Sigmoid colon (tissue), 7 donors: ENCODE results near the gene TMEM59L. TPM values are rescaled to one million over a fixed set of nuclear protein-coding genes. Genes with fewer than 3 reads are reported as not detected.
A peak's percentile ranks its signal among the peaks of the same experiment; 100 is the strongest.

Experiments
- DNase-seq: peaks from one replicate; pipeline ENCODE4 v3.0.0-alpha.2; 2019
- H3K27ac ChIP-seq, 4 donors: fragments of 200-600 bp; sonication (generic); one replicate each; pipeline ENCODE4 v1.5.1; 2016 to 2019; ENCODE audit warnings: mild to moderate bottlenecking in 1 of 4
- H3K27me3 ChIP-seq, 3 donors: fragments of 200-600 bp; sonication (generic); one replicate each; pipeline ENCODE4 v1.5.1; 2019; ENCODE audit warnings: mild to moderate bottlenecking in 1 of 3
- H3K36me3 ChIP-seq, 4 donors: fragments of 200-600 bp; sonication (generic); one replicate each; pipeline ENCODE4 v1.5.1; 2016 to 2019
- H3K4me1 ChIP-seq, 4 donors: fragments of 200-600 bp; sonication (generic); one replicate each; pipeline ENCODE4 v1.5.1; 2017 to 2019
- H3K4me3 ChIP-seq, 4 donors: fragments of 200-600 bp; sonication (generic); one replicate each; pipeline ENCODE4 v1.5.1; 2017 to 2019; ENCODE audit warnings: mild to moderate bottlenecking in 2 of 4, moderate library complexity in 1 of 4
- H3K9me3 ChIP-seq, 4 donors: fragments of 200-600 bp in 3 of 4; sonication (generic) in 3 of 4; one replicate each; pipeline versions ENCODE4 v1.5.1 to v1.6.1; 2013 to 2019
- EP300 ChIP-seq, 4 donors: sonication (generic); formaldehyde crosslinking; IDR thresholded peaks; one replicate each; pipeline ENCODE4 v1.6.1; 2017; ENCODE audit warnings: antibody characterized with exemption in 4 of 4
- POLR2A ChIP-seq, 2 donors: fragments of 450-650 bp; IDR thresholded peaks; one replicate each; pipeline ENCODE4 v1.6.1; 2016; ENCODE audit warnings: antibody characterized with exemption in 2 of 2, mild to moderate bottlenecking in 2 of 2, moderate library complexity in 2 of 2
- POLR2AphosphoS5 ChIP-seq, 4 donors: sonication (generic); formaldehyde crosslinking; IDR thresholded peaks; one replicate each; pipeline ENCODE4 v1.6.1; 2017; ENCODE audit warnings: antibody characterized with exemption in 4 of 4
- WGBS, 2 donors: extraction: QIAGEN DNeasy Blood & Tissue Kit; methylation state at CpG; one replicate each; pipeline ENCODE4 v1.1.7; 2013; 5-methylcytosine and 5-hydroxymethylcytosine counted together
- intact Hi-C: fragments of 100-400 bp; cut with DNase I; formaldehyde crosslinking; loops from one replicate; pipeline ENCODE4 v1.15.1; 2023
- polyA plus RNA-seq, 3 donors: library from polyadenylated mRNA; stranded (reverse); fragments of 200-250 nt; gene quantifications; one replicate each; pipeline ENCODE4 v1.2.3, GENCODE V29; 2013
- total RNA-seq, 4 donors: library from RNA; depleted of rRNA; stranded (reverse); fragments of >200 nt; gene quantifications; one replicate each; pipeline ENCODE4 v1.1.0, GENCODE V29; 2016
- TF ChIP-seq, protein P1 (sequence below), 4 experiments: fragments of 450-650 bp in 3 of 4; fragments of 200-600 bp in 1 of 4; IDR thresholded peaks; one replicate each; pipeline ENCODE4 v1.5.1; 2016 to 2019; ENCODE audit warnings: antibody characterized with exemption in 4 of 4, mild to moderate bottlenecking in 3 of 4, moderate library complexity in 2 of 4
- donor health status: healthy with polysubstance abuse.
- donor health status: Bipolar disorder and iron deficiency.
- donor health status: healthy.

The TMEM59L gene
- total and polyA plus RNA-seq, 7 donors, result 0.82 to 6.4 (median 5.0) TPM; not detected in 2

DNA sequence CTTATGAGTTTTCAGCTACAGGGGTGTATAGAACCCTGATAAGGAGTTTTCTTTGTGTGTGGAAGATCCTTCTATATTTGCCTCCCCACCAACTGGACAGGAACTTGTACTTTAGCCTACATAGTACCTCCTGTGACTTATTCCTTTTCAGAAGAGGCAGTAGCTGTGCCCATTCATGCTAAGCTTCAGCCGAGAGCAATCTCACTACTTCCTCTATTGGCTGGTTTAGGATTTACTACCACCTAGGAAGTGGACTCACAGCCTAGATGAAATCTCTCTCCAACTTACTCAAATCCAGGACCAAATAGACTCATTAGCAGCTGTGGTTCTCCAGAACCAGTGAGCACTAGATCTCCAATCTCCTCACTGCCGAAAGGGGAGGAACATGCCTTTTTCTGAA is 26.4 kb upstream of the TMEM59L start:
- Histone ChIP-seq H3K27ac (no peak overlapping the region), H3K4me3 (no peak overlapping the region), H3K27me3 (no peaks in the 10 kb centered on the region), H3K4me1 (peaks cover 0 to 30% (median 23%) of the 10 kb centered on the region in 4 donors), H3K9me3 (no peaks in the 10 kb centered on the region), H3K36me3 (peaks cover 0 to 9% (median 3%) of the 10 kb centered on the region in 4 donors)
- TF ChIP-seq POLR2A (IDR thresholded peaks at IDR 0.05) (no peak), EP300 (IDR thresholded peaks at IDR 0.05) (no peak), POLR2AphosphoS5 (IDR thresholded peaks at IDR 0.05) (no peak)
- TF ChIP-seq, protein P1, sequence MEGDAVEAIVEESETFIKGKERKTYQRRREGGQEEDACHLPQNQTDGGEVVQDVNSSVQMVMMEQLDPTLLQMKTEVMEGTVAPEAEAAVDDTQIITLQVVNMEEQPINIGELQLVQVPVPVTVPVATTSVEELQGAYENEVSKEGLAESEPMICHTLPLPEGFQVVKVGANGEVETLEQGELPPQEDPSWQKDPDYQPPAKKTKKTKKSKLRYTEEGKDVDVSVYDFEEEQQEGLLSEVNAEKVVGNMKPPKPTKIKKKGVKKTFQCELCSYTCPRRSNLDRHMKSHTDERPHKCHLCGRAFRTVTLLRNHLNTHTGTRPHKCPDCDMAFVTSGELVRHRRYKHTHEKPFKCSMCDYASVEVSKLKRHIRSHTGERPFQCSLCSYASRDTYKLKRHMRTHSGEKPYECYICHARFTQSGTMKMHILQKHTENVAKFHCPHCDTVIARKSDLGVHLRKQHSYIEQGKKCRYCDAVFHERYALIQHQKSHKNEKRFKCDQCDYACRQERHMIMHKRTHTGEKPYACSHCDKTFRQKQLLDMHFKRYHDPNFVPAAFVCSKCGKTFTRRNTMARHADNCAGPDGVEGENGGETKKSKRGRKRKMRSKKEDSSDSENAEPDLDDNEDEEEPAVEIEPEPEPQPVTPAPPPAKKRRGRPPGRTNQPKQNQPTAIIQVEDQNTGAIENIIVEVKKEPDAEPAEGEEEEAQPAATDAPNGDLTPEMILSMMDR (IDR thresholded peaks at IDR 0.05), result no peak
- DNase-seq, result no peak
- intact Hi-C loops, result loop anchor here (5.0 kb wide), 3 partner anchors 96 to 246 kb away; partner anchors contain the start of genes CRTC1 and UPF1
- WGBS, 2 donors, result 49 to 59% methylated on average over 2 of the region's 2 CpGs

DNA sequence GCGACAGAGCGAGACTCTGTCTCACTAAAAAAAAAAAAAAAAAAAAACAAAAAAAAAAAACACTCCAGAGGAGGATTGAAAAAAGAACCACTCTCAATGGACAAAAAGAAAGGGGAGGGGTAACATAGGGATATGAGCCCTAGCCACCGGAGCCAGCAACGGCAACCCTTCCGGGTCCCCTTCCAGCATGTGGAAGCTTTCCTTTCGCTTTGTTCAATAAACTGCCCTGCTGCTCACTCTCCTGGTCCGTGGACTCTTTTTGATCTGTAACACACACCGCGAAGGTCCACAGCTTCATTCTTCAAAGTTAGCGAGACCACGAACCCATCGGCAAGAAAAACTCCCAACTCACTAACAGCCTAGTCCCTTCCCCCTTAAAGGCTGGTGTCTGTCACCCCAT is 25.1 kb upstream of the TMEM59L start:
- intact Hi-C loops, result loop anchor here (5.0 kb wide), 3 partner anchors 95 to 245 kb away; partner anchors contain the start of genes CRTC1 and UPF1
- Histone ChIP-seq H3K27ac (peak overlapping the region in 3 of 4 donors; percentile 86 to 93 (median 91)), H3K4me1 (peaks cover 0 to 30% (median 23%) of the 10 kb centered on the region in 4 donors), H3K36me3 (peaks cover 0 to 9% (median 4%) of the 10 kb centered on the region in 4 donors), H3K4me3 (no peak overlapping the region), H3K27me3 (no peaks in the 10 kb centered on the region), H3K9me3 (no peaks in the 10 kb centered on the region)
- DNase-seq, result no peak
- TF ChIP-seq POLR2AphosphoS5 (IDR thresholded peaks at IDR 0.05), result no peak
- TF ChIP-seq POLR2A (IDR thresholded peaks at IDR 0.05), result no peak
- TF ChIP-seq EP300 (IDR thresholded peaks at IDR 0.05), result no peak
- TF ChIP-seq, protein P1 (IDR thresholded peaks at IDR 0.05), result no peak
- WGBS, 2 donors, result 92 to 93% methylated on average over 12 of the region's 12 CpGs

DNA sequence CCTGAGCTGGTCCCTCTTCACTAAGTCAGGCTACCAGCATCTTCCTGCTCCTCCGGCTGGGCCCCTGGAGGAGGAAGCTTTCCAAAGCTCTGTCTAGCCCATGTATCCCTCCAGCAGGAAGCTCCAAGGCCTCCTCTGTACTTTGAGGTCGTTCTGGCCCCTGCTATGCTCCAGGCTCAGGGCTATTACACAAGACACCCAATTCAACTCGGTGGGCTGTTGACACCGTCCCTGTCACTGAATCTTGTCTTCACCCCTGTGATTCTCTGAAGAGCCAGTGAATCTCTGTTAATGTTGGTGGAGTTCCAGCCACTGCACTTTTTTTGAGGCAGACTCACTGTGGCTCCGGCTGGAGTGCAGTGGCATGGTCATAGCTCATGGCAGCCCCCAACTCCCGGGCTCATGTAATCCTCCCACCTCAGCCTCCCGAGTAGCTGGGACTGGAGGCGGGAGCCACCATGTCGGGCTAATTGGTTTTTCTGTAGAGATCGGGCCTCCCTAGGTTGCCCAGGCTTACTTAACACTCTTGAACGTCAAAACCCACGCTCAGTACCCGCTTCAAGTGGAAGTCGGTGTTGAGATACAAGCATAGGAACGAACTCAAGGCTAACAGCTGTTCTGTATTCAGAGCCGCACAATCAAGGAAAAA is 24.6 kb upstream of the TMEM59L start:
- Histone ChIP-seq H3K9me3 (no peaks in the 10 kb centered on the region), H3K27me3 (no peaks in the 10 kb centered on the region), H3K27ac (peak overlapping the region; percentile 86 to 93 (median 90)), H3K4me1 (peaks cover 0 to 30% (median 23%) of the 10 kb centered on the region in 4 donors), H3K36me3 (peaks cover 0 to 9% (median 4%) of the 10 kb centered on the region in 4 donors), H3K4me3 (peak overlapping the region; percentile 78 to 93 (median 85))
- 37 to 46% methylated on average over 16 of the region's 16 CpGs for WGBS, 2 donors
- intact Hi-C loops, result loop anchor here (5.0 kb wide), 3 partner anchors 94 to 244 kb away; partner anchors contain the start of genes CRTC1 and UPF1
- DNase-seq, result no peak
- TF ChIP-seq EP300 (IDR thresholded peaks at IDR 0.05), result no peak
- no peak for TF ChIP-seq POLR2A (IDR thresholded peaks at IDR 0.05)
- TF ChIP-seq, protein P1 (IDR thresholded peaks at IDR 0.05), result no peak
- TF ChIP-seq POLR2AphosphoS5 (IDR thresholded peaks at IDR 0.05), result no peak

DNA sequence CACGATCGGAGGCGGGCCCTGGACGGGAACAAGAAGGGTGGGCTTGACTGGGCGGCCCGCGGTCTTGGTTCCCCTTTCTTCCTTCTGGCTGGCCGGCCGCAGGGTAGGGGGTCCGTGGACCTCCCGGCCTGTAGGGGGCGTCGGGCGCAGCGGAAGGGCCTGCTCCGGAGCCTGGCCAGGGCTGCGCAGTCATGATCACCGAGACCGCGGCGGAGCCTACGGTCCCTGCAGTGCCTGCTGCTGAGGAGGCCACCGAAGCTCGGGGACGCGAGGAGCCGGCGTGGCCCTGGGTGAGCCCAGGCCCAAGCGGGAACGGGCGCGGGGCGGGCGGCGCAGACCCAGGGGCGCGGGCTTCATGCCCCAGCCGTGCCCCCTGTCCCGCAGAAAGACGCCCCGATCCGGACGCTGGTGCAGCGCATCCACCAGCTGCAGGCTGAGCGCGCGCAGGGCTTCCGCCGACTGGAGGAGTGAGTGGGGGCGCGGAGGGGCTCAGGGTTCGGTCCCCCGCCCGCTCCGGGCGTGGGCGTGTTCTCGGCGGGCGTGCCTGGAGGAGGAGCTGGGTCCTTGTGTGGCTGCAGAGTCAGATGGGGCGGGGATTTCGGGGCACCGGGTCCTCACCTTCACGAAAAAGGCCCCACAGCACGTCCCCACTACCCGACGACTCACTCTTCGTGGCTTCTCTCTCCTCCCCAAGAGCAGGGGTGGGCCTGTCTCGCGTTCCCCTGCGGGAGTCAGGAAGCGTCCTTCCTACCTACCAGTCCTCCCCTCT is 23.9 kb upstream of the TMEM59L start, which contains the start of gene REX1BD:
REX1BD (plus strand) TSS at position 188 of the 769 bp plus-strand sequence; CDS start at position 192, 4 bp downstream.
- 0 to 1% methylated on average over 72 of the region's 72 CpGs for whole genome bisulfite sequencing, 2 donors
- H3K4me3 ChIP-seq, result peak within 1 kb of the TSS; percentile 78 to 93 (median 85)
- no peaks in the 10 kb centered on the region for H3K27me3 ChIP-seq
- H3K36me3 ChIP-seq, result peaks cover 0 to 9% (median 4%) of the 10 kb centered on the region in 4 donors
- peak within 1 kb of the TSS; percentile 86 to 93 (median 90) for H3K27ac ChIP-seq
- intact Hi-C loops, result loop anchor here (5.0 kb wide), 3 partner anchors 94 to 244 kb away; partner anchors contain the start of genes CRTC1 and UPF1
- TF ChIP-seq EP300 (IDR thresholded peaks at IDR 0.05) (no peak), POLR2AphosphoS5 (IDR thresholded peaks at IDR 0.05) (peak in 3 of 4 donors; percentile 52 to 65 (median 63)), POLR2A (IDR thresholded peaks at IDR 0.05) (no peak)
- TF ChIP-seq, protein P1 (IDR thresholded peaks at IDR 0.05), result peak; percentile 69 to 88 (median 76)
- no peaks in the 10 kb centered on the region for H3K9me3 ChIP-seq
- DNase-seq, result peak; percentile 94
- H3K4me1 ChIP-seq, result peaks cover 0 to 34% (median 25%) of the 10 kb centered on the region in 4 donors
